ENCODE data around the gene GOLIM4.

DNA sequence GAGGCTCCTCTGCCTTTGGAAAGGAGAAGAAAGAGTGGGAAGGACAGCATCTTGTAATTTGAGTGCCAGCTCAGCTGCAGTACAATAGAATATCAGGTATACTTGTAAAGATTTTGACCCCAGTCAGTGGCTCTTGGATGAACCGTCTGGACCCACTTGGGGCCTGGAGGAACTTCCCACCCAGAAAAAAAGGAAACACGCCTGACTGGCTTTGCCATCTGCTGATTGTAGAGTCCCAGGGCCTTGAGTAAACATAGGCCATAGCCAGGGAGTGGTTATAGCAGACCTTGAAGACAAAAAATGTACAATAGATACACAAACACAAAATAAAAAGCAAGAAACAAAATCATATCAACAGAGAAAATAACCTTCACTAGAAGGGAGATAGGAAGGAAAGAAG, 112.1 kb downstream of the GOLIM4 start:
- TF ChIP-seq CTCF (IDR thresholded peaks at IDR 0.05; ENCODE audit: low read depth, low read length) (no peak), EZH2phosphoT487 (IDR thresholded peaks at IDR 0.05; ENCODE audit: low read depth) (no peak)
